ENCODE results near the gene NAMPT.
"Not testable (repeated sequence)": the region's sequence is repeated elsewhere in the genome, so short reads cannot be mapped to it uniquely, and the experiment has no call there.

Gene NAMPT

GRCh38 chr7:106208944-106209343 is 75.8 kb downstream of the NAMPT start:
- DNase-seq; in situ Hi-C loops (cut with HindIII; ENCODE audit: low pct_ligation_motif_present, low pct_unique_long_range_greater_than_20kb, low sequenced_read_pairs): not testable (repeated sequence)

DNA sequence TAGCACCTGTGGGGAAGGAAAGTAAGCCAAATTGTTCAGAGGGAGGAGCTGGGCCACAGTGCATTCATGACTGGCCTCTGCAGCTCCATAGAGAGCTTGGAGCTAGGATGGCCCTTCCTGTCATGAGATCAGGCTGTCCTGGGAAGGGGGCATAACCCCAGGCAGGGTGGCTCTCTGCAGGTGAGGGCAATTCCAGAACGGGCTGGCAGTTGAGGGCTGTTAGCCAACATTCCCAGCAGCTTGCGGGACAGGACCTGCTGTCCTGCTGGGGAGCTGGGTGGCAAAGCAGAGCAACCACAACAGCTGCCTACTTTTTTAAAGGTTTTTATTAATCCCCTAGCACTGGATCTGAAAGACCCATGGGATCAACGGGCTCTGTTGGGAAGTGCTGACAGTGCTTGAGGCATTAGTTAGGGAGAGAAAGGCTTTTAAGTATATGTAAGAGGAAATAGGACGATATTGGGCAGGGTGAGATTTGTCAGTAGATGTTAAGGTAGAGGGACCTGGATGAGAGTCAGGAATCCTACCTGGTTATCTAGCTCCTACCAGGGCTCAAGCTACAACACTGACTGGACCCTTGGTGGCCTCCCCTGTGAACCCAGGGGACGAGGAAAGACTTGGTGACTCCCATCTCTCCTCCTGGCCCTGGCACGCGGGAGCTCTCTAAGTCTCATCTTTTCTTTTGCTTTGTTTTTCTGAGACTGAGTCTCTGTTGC is 77.8 kb downstream of the NAMPT start:
- in situ Hi-C loops (cut with HindIII; ENCODE audit: low pct_ligation_motif_present, low pct_unique_long_range_greater_than_20kb, low sequenced_read_pairs): no loop called here
- no peak for DNase-seq

- peak; percentile 75 for DNase-seq
- in situ Hi-C loops (cut with HindIII; ENCODE audit: low pct_ligation_motif_present, low pct_unique_long_range_greater_than_20kb, low sequenced_read_pairs): no loop called here
These were observed 79.1 kb downstream of the NAMPT start for GRCh38 chr7:106205621-106206222.

DNA sequence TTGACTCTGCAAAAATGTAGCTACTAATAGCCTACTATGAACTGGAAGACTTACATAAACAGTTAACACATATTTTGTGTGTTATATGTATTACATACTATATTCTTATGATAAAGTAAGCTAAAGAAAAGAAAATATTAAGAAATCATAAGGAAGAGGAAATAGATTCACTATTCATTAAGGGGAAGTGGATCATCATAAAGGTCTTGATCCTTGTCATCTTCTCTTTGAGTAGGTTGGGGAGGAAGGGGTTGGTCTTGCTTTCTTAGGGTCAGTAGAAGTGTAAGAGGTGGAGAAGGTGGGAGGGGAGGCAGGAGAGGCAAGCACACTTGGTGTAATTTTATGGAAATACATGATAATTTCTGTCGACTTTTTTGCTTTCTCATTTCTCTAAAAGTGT is 81.3 kb downstream of the NAMPT start:
- in situ Hi-C loops (cut with HindIII; ENCODE audit: low pct_ligation_motif_present, low pct_unique_long_range_greater_than_20kb, low sequenced_read_pairs): no loop called here
- no peak for DNase-seq

GRCh38 chr7:106201164-106201563 is 83.6 kb downstream of the NAMPT start:
- no peak for DNase-seq
- in situ Hi-C loops (cut with HindIII; ENCODE audit: low pct_ligation_motif_present, low pct_unique_long_range_greater_than_20kb, low sequenced_read_pairs): no loop called here

GRCh38 chr7:106199813-106200364 is 84.9 kb downstream of the NAMPT start:
- in situ Hi-C loops (cut with HindIII; ENCODE audit: low pct_ligation_motif_present, low pct_unique_long_range_greater_than_20kb, low sequenced_read_pairs): no loop called here
- no peak for DNase-seq

DNA sequence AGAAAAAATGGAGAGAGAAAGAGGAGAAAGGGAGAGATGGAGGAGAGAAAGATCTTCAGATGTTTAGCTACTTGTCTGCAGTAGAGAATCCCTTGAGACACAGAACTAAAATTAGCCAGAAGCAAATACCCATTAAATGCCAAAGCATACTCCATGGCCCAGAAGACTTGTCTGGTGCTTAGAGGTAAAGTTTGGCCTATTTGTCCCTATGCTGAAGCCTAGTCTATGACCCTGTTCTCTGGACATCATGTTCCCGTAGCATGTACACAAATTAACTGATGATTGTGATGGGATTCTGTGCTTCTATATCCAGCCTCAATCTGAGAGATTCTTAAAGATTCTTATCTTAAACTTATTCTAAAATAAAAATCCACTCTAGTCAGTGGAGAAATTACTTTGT is 85.8 kb downstream of the NAMPT start:
- in situ Hi-C loops (cut with HindIII; ENCODE audit: low pct_ligation_motif_present, low pct_unique_long_range_greater_than_20kb, low sequenced_read_pairs): no loop called here
- DNase-seq: no peak
